ENCODE results near the gene ERP44. TPM values are rescaled to one million over a fixed set of nuclear protein-coding genes. Genes with fewer than 3 reads are reported as not detected.
"Not testable (repeated sequence)": the region's sequence is repeated elsewhere in the genome, so short reads cannot be mapped to it uniquely, and the experiment has no call there.

The ERP44 gene
- total RNA-seq, 1 experiment from 2014 or later = 26.8 TPM

- DNase-seq (ENCODE audit: low spot score) = no peak
Observed at GRCh38 chr9:100013573-100013972, 85.2 kb downstream of the ERP44 start.

- DNase-seq (ENCODE audit: low spot score) = no peak
Observed at GRCh38 chr9:100012279-100012678, 86.5 kb downstream of the ERP44 start.

- DNase-seq (ENCODE audit: low spot score) = peak; percentile 55
Observed at GRCh38 chr9:100011062-100011681, 87.6 kb downstream of the ERP44 start.

- no peak for DNase-seq (ENCODE audit: low spot score)
Observed at GRCh38 chr9:99999797-100000196, 99.0 kb downstream of the ERP44 start.

- DNase-seq (ENCODE audit: low spot score) = no peak
Observed at GRCh38 chr9:99998866-99999265, 99.9 kb downstream of the ERP44 start.

GRCh38 chr9:99998266-99998665, 100.5 kb downstream of the ERP44 start:
- no peak for DNase-seq (ENCODE audit: low spot score)

GRCh38 chr9:99990508-99990907, 108.3 kb downstream of the ERP44 start:
- DNase-seq (ENCODE audit: low spot score) = not testable (repeated sequence)

- DNase-seq (ENCODE audit: low spot score) = no peak
Observed at GRCh38 chr9:99986642-99987041, 112.2 kb downstream of the ERP44 start.

GRCh38 chr9:99980598-99980997, 118.2 kb downstream of the ERP44 start:
- DNase-seq (ENCODE audit: low spot score) = no peak

GRCh38 chr9:99978221-99978620, 120.6 kb downstream of the ERP44 start:
- DNase-seq (ENCODE audit: low spot score) = no peak

- no peak for DNase-seq (ENCODE audit: low spot score)
Observed at GRCh38 chr9:99977033-99977792, 121.6 kb downstream of the ERP44 start.

GRCh38 chr9:99973455-99973854, 125.3 kb downstream of the ERP44 start:
- no peak for DNase-seq (ENCODE audit: low spot score)

- DNase-seq (ENCODE audit: low spot score) = no peak
Observed at GRCh38 chr9:99971410-99971809, 127.4 kb downstream of the ERP44 start.

GRCh38 chr9:99970481-99970880, 128.3 kb downstream of the ERP44 start:
- DNase-seq (ENCODE audit: low spot score) = no peak

GRCh38 chr9:99967457-99967856, 131.3 kb downstream of the ERP44 start:
- DNase-seq (ENCODE audit: low spot score) = no peak

- peak; percentile 21 for DNase-seq (ENCODE audit: low spot score)
Observed at GRCh38 chr9:99966716-99967115, 132.1 kb downstream of the ERP44 start.

- DNase-seq (ENCODE audit: low spot score) = no peak
Observed at GRCh38 chr9:99966001-99966400, 132.8 kb downstream of the ERP44 start.

GRCh38 chr9:99964336-99964735, 134.5 kb downstream of the ERP44 start:
- DNase-seq (ENCODE audit: low spot score) = no peak

GRCh38 chr9:99962680-99963261, 136.0 kb downstream of the ERP44 start:
- no peak for DNase-seq (ENCODE audit: low spot score)

- DNase-seq (ENCODE audit: low spot score) = no peak
Observed at GRCh38 chr9:99955606-99956005, 143.2 kb downstream of the ERP44 start.

- no peak for DNase-seq (ENCODE audit: low spot score)
Observed at GRCh38 chr9:99954819-99955218, 144.0 kb downstream of the ERP44 start.

- no peak for DNase-seq (ENCODE audit: low spot score)
Observed at GRCh38 chr9:99953861-99954507, 144.8 kb downstream of the ERP44 start.

GRCh38 chr9:99948896-99949295, 149.9 kb downstream of the ERP44 start:
- peak; percentile 7 for DNase-seq (ENCODE audit: low spot score)
